ENCODE results near the gene SLC22A23.
"Not testable (repeated sequence)": the region's sequence is repeated elsewhere in the genome, so short reads cannot be mapped to it uniquely, and the experiment has no call there.

SLC22A23 gene

GRCh38 chr6:3380344-3381232, 76.3 kb downstream of the SLC22A23 start:
- peak; percentile 58 to 97 for DNase-seq (ENCODE audit: low read depth in 1 of 2, low spot score in 1 of 2)
- in situ Hi-C loops (cut with HindIII; ENCODE audit: low pct_unique_long_range_greater_than_20kb, low sequenced_read_pairs), result no loop called here
- peak; percentile 60; the same call in 1 of the 2 replicates for TF ChIP-seq JUND (IDR thresholded peaks at IDR 0.05; ENCODE audit: low read depth)

GRCh38 chr6:3379482-3380060, 77.3 kb downstream of the SLC22A23 start:
- in situ Hi-C loops (cut with HindIII; ENCODE audit: low pct_unique_long_range_greater_than_20kb, low sequenced_read_pairs), result no loop called here
- TF ChIP-seq JUND (IDR thresholded peaks at IDR 0.05; ENCODE audit: low read depth), result no peak

GRCh38 chr6:3378808-3379207, 78.0 kb downstream of the SLC22A23 start:
- in situ Hi-C loops (cut with HindIII; ENCODE audit: low pct_unique_long_range_greater_than_20kb, low sequenced_read_pairs), result not testable (repeated sequence)
- DNase-seq (ENCODE audit: low read depth in 1 of 2, low spot score in 1 of 2), result peak in 1 of 2 experiments; percentile 91

More at GRCh38 chr6:3379482-3380060, 77.3 kb downstream of the SLC22A23 start:
- no peak for DNase-seq (ENCODE audit: low read depth in 1 of 2, low spot score in 1 of 2)

GRCh38 chr6:3378398-3378782, 78.5 kb downstream of the SLC22A23 start:
- in situ Hi-C loops (cut with HindIII; ENCODE audit: low pct_unique_long_range_greater_than_20kb, low sequenced_read_pairs); DNase-seq (ENCODE audit: low read depth in 1 of 2, low spot score in 1 of 2): not testable (repeated sequence)

GRCh38 chr6:3377536-3378397, 79.1 kb downstream of the SLC22A23 start:
- DNase-seq (ENCODE audit: low read depth in 1 of 2, low spot score in 1 of 2), result no peak
- TF ChIP-seq JUND (IDR thresholded peaks at IDR 0.05; ENCODE audit: low read depth), result no peak
- in situ Hi-C loops (cut with HindIII; ENCODE audit: low pct_unique_long_range_greater_than_20kb, low sequenced_read_pairs), result no loop called here

- no peak for DNase-seq (ENCODE audit: low read depth in 1 of 2, low spot score in 1 of 2)
- no peak for TF ChIP-seq JUND (IDR thresholded peaks at IDR 0.05; ENCODE audit: low read depth)
- in situ Hi-C loops (cut with HindIII; ENCODE audit: low pct_unique_long_range_greater_than_20kb, low sequenced_read_pairs), result no loop called here
Observed at GRCh38 chr6:3376893-3377535, 79.8 kb downstream of the SLC22A23 start.

- no peak for DNase-seq (ENCODE audit: low read depth in 1 of 2, low spot score in 1 of 2)
- no peak for TF ChIP-seq JUND (IDR thresholded peaks at IDR 0.05; ENCODE audit: low read depth)
- in situ Hi-C loops (cut with HindIII; ENCODE audit: low pct_unique_long_range_greater_than_20kb, low sequenced_read_pairs), result no loop called here
Observed at GRCh38 chr6:3376064-3376463, 80.8 kb downstream of the SLC22A23 start.

GRCh38 chr6:3373597-3374203, 83.2 kb downstream of the SLC22A23 start:
- no peak for DNase-seq (ENCODE audit: low read depth in 1 of 2, low spot score in 1 of 2)
- in situ Hi-C loops (cut with HindIII; ENCODE audit: low pct_unique_long_range_greater_than_20kb, low sequenced_read_pairs), result no loop called here
- TF ChIP-seq JUND (IDR thresholded peaks at IDR 0.05; ENCODE audit: low read depth), result no peak

GRCh38 chr6:3372912-3373554, 83.8 kb downstream of the SLC22A23 start:
- in situ Hi-C loops (cut with HindIII; ENCODE audit: low pct_unique_long_range_greater_than_20kb, low sequenced_read_pairs), result no loop called here
- no peak for TF ChIP-seq JUND (IDR thresholded peaks at IDR 0.05; ENCODE audit: low read depth)

GRCh38 chr6:3372184-3372846, 84.5 kb downstream of the SLC22A23 start:
- peak in 1 of 2 experiments; percentile 43 for DNase-seq (ENCODE audit: low read depth in 1 of 2, low spot score in 1 of 2)
- in situ Hi-C loops (cut with HindIII; ENCODE audit: low pct_unique_long_range_greater_than_20kb, low sequenced_read_pairs), result no loop called here
- TF ChIP-seq JUND (IDR thresholded peaks at IDR 0.05; ENCODE audit: low read depth), result no peak

More at GRCh38 chr6:3372912-3373554, 83.8 kb downstream of the SLC22A23 start:
- peak in 1 of 2 experiments; percentile 62 for DNase-seq (ENCODE audit: low read depth in 1 of 2, low spot score in 1 of 2)

All from T47D (cell line).